HG03135 (cell line): ENCODE data around the gene DMRTC1B.
"Not testable (repeated sequence)": the region's sequence is repeated elsewhere in the genome, so short reads cannot be mapped to it uniquely, and the experiment has no call there.

Experiments
- ATAC-seq: cut with Tn5 transposase; IDR thresholded peaks from one replicate; pipeline ENCODE4 v1.9.1; 2021; ENCODE audit warnings: mild to moderate bottlenecking, moderate library complexity; ENCODE audit not compliant: unreplicated experiment

DMRTC1B gene, protein sequence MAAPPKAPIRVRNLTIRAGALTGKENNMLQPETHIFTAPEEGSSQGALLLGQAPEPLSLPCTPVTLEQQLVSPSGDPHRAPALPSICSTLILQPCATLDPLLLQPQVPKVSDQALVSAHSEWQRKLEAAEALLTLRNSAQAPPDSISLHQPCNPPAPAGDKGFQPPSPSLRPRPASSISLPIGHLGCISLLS

DNA sequence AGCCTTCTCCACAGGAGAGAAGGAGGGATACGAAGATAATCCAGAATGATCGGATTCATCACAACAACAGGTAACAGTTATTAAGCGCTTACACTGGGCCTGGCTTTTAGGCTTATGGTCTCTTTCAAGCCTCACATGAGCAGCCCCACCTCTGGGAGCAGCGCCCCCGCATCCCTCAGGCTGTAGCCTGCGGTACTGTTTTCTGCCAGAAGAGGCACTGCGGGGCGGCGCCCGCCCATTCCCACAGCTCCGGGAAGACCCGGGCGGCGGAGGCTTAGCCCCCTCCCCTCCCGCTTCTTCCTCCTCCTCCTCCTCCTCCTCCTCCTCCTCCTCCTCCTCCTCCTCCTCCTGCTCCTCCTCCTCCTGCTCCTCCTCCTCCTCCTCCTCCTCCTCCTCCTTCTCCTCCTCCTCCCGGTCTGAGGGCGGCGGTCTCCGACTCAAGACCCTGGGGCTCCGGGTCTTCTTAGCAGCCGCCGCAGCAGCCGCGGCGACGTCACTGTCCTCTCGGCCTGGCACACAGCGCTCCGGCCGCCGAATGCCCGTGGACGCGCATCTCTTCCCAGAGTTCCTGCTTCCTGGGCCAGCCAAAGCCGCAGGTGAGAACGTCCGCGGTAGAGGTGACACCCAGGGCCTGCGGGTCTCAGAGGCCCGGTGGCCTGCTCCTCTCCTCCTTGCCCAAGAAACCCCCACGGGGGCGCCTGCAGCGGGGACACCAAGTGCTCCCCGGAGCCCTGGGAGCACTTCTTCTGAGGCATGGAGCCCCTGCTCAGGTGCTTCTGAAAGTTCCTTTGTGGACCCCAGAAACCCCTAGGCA is at the start of gene DMRTC1B:
Gene DMRTC1B (plus strand): TSS at position 238 of the 814 bp plus-strand sequence. CDS start 68,246 bp downstream, outside the sequence.
- ATAC-seq, result peak; percentile 71

DNA sequence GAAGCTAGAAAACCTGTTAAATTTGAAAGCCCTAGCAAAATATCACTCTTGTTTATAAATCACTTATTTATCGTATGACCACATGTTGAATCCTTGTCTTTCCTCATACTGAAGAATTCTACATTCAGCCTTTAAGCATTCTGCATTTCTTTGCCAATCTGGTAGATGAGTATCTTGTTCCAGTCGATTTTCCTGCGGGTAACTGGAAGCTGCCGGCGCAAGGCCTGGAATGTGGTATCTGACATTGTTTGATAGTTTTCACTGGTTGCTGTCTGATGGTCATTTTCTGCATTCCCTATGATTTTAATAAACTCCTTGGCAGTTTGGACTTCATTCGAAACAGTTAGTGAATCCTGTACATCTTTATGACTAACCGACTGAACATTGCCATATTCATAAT is 48.8 kb upstream of the DMRTC1B start:
- no peak for ATAC-seq

DNA sequence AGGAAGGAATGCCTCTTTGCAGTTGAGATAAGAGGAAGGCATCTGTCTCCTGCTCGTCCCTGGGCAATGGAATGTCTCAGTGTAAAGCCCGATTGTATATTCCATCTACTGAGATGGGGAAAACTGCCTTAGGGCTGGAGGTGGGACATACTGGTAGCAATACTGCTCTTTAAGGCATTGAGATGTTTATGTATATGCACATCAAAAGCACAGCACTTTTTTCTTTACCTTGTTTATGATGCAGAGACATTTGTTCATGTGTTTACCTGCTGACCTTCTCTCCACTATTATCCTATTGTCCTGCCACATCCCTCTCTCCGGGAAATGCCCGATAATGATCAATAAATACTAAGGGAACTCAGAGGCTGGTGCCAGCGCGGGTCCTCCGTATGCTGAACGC is 43.1 kb upstream of the DMRTC1B start:
- ATAC-seq, result not testable (repeated sequence)

DNA sequence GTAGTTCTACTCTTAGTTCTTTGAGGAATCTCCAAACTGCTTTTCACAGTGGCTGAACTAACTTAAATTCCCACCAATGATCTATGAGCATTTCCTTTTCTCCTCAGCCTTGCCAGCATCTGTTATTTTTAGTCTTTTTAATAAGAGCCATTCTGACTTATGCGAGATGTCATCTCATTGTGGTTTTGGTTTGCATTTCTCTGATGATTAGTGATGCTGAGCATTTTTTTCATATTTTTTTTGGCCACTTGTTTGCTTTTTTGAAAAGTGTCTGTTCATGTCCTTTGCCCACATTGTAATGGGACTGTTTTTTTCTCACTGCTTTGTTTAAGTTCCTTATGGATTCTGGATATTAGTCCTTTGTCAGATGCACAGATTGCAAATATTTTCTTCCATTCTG is 41.1 kb upstream of the DMRTC1B start:
- no peak for ATAC-seq

DNA sequence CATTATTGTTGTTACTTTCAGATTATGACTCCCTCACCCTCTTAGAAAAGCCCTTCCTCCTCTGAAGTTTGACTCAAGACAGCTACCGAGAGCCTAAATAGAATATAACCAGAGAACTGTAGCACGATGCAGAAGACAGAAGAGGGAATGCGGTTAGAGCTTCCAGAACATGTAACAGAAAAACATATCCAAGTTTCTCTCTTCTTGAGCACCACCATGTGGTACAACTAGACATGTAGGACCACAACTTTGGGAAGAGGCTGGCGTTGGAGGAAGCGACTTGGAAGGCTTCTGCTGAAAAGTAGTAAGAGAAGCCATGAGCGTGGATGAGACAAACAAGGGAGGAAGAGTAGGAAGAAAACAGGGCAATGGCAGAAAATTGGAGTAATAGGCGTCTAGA is 31.1 kb upstream of the DMRTC1B start:
- ATAC-seq, result not testable (repeated sequence)

DNA sequence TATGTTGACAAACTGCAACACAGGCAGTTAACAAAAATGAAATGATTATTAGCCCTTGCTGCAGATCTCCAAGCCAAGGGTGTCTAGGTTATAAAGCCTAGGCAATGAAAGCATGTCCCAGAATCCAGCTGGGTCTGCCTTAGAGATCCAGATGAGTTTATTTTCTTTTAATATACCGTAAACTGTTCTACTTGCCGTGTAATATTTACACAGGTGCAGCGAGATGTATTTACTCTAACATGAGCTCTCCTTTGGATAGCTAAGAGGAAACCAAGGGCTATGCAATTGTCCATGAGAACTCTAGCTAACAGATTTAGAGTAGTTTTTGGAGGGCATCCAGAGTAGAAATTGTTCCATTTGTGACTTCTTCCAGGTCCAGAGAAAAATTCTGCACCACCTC is 28.1 kb upstream of the DMRTC1B start:
- not testable (repeated sequence) for ATAC-seq

DNA sequence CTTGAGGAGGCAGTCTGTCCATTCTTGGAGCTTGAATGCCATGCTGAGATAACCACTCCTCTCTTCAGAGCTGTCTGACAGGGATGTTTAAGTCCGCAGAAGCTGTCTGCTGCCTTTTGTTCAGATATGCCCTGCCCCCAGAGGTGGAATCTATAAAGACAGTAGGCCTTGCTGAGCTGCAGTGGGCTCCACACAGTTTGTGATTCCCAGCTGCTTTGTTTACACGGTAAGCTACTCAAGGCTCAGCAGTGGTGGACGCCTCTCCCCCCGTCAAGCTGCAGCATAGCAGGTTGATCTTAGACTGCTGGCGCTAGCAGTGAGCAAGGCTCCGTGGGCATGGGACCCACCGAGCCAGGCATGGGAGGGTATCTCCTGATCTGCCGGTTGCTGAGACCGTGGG is 16.2 kb upstream of the DMRTC1B start:
- not testable (repeated sequence) for ATAC-seq

DNA sequence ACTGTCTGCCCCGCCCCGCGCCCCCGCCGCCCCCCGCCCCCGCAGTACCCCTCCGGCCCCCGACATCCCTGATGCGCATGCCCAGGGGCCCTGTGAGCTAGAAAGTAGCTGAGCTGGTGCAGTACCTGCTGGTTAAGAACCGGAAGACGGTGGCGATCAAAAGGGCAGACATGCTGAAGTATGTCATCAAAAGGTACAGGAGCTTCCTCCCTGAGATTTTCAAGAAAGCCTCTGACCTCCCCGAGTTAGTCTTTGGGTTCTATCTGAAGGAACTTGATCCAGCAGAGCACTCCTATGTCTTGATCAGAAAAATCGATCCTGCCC is 739 bp downstream of the DMRTC1B start:
- peak; percentile 61 for ATAC-seq

DNA sequence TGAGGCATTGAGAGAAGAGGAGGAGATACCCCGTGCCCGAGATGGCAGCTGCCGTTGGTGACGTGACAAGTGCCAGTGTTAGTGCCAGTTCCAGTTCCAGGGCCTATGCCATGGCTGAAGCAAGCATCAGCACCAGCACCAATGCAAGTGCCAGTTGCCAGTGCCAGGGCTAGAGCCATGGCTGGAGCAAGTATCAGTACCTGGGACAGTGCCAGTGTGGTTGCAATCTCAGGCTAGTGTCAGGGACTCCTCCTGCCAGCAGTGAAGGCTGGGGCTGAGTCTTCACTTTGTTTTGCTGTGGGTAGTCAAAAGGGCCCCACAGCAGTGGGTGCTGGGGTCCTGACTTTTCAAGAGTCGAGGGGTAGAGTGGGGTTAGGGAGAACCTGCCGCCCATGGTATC is 1.5 kb downstream of the DMRTC1B start:
- not testable (repeated sequence) for ATAC-seq

DNA sequence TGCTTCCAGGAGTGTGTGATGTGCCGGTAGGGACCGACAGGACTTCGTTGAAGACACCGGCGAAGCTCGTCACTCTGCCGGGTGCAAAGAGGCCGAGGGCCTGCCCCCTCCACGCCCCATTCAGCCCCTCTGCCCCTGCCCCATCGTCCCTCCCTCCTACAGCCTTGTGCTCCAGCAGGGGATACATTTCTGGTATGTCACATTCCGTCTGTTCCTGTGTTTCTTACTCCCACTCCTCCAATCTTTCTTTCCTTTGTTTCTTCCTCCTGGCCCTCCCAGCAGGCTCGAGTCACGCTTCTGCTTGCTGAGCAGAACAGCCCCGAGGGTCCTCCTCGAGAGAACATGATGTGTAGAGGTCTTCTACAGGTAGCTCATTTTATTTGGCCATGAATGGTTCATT is 5.9 kb downstream of the DMRTC1B start, which contains the start of gene FAM236B:
Gene FAM236B (minus strand): TSS at position 101 of the 400 bp plus-strand sequence. CDS start 100 bp downstream, at position 1.
- not testable (repeated sequence) for ATAC-seq

DNA sequence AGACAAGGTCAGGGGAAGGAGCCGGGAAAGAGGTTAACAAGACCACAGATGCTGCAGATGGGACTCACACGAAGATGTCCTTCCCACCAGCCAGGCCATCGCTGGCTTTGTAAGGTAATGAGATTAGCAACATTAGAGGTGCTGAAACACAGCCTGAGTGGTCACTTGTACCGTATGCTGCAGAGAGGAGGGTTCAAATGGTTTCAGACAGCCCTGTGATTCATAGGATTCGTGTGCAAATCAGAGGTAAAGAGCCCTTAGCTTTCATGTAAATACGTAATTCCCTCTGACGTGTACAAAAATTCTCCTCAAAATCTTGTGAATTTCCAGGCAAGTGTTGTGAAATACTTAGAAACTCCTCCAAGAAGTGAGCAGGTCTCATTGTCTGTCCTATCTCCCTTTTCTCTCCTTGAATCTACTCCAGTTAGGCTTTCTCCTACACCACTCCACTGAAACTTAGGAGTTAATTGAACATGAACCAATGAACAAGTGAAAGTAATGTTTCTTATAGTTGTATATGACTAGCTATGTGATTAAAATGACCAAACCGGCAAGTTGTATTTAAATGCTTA is 6.8 kb downstream of the DMRTC1B start:
- ATAC-seq, result not testable (repeated sequence)

DNA sequence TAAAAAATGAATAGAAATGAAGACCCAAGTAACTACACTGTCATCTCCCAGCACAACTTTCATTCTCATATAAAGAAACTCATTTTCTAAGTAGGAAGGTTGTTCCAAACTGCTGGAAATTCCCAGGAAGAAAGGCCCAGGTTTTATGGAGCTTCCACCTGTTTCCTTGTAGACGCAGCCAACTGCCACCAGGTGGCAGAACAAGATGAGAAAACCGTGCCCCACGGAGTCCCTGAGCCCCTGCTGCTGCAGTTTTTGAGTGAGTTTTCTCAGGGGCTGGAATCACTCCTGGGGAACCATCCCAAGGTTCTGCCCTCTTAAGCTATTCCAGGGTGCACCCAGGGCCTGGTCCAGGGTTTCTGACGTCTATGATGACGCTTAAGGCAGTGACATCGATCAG is 7.3 kb downstream of the DMRTC1B start:
- not testable (repeated sequence) for ATAC-seq

DNA sequence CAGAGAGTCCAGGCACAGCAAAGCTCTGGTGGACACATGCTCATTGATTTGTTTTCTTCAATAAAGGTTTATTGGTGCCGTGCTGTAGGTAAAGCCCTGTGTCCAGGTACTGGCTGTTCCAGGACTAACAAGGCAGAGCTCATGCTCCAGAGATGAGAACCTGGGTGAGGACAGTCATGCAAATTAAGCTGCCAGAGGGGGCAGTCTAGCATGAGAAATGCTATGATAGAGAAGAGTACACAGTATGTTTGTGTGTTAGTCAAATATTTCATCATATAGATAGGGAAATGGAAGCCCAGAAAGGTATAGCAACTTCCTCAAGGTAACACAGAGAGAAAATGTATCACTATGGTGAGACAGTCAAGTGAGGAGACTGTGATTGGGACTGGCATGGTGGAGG is 11.5 kb downstream of the DMRTC1B start:
- not testable (repeated sequence) for ATAC-seq

DNA sequence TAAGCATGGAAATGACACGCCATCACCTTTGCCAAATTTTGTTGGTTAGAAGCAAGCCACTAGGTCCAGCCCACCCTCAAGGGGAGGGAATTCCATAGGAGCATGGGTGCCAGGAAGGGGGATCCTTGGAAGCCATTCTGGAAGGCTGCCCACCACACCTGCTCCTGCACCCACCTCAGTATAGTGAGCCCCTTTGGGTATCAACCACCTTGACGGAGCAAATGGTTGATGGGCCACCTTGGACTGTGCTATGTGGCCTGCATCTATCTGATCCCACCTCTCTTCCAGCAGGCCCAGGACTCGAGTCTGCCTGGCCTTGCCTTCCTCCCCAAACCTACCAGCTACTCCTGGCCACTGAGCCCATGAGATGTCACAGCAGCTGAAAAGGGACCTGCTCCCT is 13.7 kb downstream of the DMRTC1B start:
- not testable (repeated sequence) for ATAC-seq

DNA sequence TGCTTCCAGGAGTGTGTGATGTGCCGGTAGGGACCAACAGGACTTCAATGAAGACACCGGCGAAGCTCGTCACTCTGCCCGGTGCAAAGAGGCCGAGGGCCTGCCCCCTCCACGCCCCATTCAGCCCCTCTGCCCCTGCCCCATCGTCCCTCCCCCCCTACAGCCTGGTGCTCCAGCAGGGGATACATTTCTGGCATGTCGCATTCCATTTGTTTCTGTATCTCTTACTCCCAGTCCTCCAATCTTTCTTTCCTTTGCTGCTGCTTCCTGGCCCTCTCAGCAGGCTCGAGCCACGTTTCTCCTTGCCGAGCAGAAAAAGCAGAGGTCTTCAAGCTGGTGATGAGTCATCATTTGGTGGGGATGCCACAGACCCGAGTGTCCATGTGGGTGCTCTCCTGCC is 31.4 kb downstream of the DMRTC1B start, which contains the start of gene FAM236D:
Gene FAM236D (minus strand): TSS at position 101 of the 400 bp plus-strand sequence. CDS start 100 bp downstream, at position 1.
- ATAC-seq, result not testable (repeated sequence)

DNA sequence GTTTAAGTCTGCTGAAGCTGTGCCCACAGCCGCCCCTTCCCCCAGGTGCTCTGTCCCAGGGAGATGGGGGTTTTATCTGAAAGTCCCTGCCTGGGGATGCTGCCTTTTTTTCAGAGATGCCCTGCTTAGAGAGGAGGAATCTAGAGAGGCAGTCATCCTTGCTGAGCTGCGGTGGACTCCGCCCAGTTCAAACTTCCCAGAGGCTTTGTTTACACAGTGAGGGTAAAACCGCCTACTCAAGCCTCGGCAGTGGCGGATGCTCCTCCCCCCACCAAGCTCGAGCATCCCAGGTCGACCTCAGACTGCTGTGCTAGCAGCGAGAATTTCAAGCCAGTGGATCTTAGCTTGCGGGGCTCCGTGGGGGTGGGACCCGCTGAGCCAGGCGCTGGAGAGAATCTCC is 54.0 kb downstream of the DMRTC1B start:
- ATAC-seq, result not testable (repeated sequence)

DNA sequence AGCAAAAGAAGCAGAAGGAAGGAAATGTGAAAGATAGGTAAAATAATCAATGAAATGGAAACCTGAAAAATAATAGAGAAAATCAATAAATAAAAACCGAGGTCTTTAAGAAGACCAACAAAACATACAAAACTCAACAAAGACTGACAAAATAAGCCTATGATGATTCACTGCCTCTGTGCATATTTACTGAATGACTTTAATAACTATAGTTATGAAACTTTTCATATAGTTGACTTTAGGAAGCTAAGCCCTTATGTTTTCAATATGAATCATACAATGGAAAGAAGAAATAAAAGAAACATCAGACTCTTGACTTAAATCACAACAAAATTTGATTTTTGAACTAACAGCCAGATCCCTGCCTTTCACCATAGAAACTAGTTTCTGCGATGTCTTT is 60.8 kb downstream of the DMRTC1B start:
- not testable (repeated sequence) for ATAC-seq

DNA sequence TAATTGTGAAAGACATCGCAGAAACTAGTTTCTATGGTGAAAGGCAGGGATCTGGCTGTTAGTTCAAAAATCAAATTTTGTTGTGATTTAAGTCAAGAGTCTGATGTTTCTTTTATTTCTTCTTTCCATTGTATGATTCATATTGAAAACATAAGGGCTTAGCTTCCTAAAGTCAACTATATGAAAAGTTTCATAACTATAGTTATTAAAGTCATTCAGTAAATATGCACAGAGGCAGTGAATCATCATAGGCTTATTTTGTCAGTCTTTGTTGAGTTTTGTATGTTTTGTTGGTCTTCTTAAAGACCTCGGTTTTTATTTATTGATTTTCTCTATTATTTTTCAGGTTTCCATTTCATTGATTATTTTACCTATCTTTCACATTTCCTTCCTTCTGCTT is 106.2 kb downstream of the DMRTC1B start:
- ATAC-seq, result not testable (repeated sequence)

DNA sequence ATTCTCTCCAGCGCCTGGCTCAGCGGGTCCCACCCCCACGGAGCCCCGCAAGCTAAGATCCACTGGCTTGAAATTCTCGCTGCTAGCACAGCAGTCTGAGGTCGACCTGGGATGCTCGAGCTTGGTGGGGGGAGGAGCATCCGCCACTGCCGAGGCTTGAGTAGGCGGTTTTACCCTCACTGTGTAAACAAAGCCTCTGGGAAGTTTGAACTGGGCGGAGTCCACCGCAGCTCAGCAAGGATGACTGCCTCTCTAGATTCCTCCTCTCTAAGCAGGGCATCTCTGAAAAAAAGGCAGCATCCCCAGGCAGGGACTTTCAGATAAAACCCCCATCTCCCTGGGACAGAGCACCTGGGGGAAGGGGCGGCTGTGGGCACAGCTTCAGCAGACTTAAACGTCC is 113.0 kb downstream of the DMRTC1B start:
- ATAC-seq, result not testable (repeated sequence)
